Lung (tissue), 12 donors: ENCODE data around the gene NFATC4. TPM values are rescaled to one million over a fixed set of nuclear protein-coding genes. Genes with fewer than 3 reads are reported as not detected.

Experiments used
- ATAC-seq: fragments of 200-7000 bp; cut with Tn5 transposase; one replicate; pipeline ENCODE4 v1.9.1; 2020; ENCODE audit warnings: moderate number of reproducible peaks; ENCODE audit not compliant: insufficient read depth, low FRiP score
- DNase-seq, 3 donors: peaks; one replicate each; pipeline ENCODE4 v3.0.0-alpha.2; 2013 to 2017
- H3K27ac ChIP-seq, 2 donors: one replicate each; pipeline ENCODE4 v1.5.1; 2013; ENCODE audit warnings: mild to moderate bottlenecking in 2 of 2, moderate library complexity in 2 of 2, control low read depth in 1 of 2, inconsistent platforms in 1 of 2, low read depth in 1 of 2, low read length in 1 of 2
- H3K27me3 ChIP-seq, 3 donors: one replicate each; pipeline ENCODE4 v1.5.1; 2013; ENCODE audit warnings: low read length in 2 of 3; ENCODE audit not compliant: control insufficient read depth in 3 of 3, insufficient read depth in 3 of 3
- H3K36me3 ChIP-seq, 4 donors: one replicate each; pipeline ENCODE4 v1.5.1; 2013; ENCODE audit warnings: low read length in 4 of 4, mild to moderate bottlenecking in 1 of 4, moderate library complexity in 1 of 4; ENCODE audit not compliant: control insufficient read depth in 4 of 4, insufficient read depth in 4 of 4
- H3K4me1 ChIP-seq, 5 donors: one replicate each; pipeline ENCODE4 v1.5.1; 2013; ENCODE audit warnings: low read length in 5 of 5, mild to moderate bottlenecking in 2 of 5, moderate library complexity in 1 of 5; ENCODE audit not compliant: control insufficient read depth in 5 of 5, insufficient read depth in 5 of 5
- H3K4me3 ChIP-seq: one replicate; pipeline ENCODE4 v1.5.1; 2013; ENCODE audit warnings: mild to moderate bottlenecking, control low read depth, moderate library complexity
- H3K9ac ChIP-seq, 2 donors: one replicate each; pipeline ENCODE4 v1.5.1; 2013; ENCODE audit warnings: low read length in 2 of 2, control low read depth in 1 of 2; ENCODE audit not compliant: insufficient read depth in 1 of 2
- H3K9me3 ChIP-seq, 4 donors: one replicate each; pipeline ENCODE4 v1.5.1; 2013; ENCODE audit warnings: low read length in 3 of 4, mild to moderate bottlenecking in 1 of 4, moderate library complexity in 1 of 4; ENCODE audit not compliant: control insufficient read depth in 4 of 4, insufficient read depth in 3 of 4
- WGBS, 2 donors: extraction: QIAGEN DNeasy Blood & Tissue Kit; methylation state at CpG; one replicate each; pipeline ENCODE4 v1.1.7; 2013; 5-methylcytosine and 5-hydroxymethylcytosine counted together
- polyA plus RNA-seq, 2 donors: library from polyadenylated mRNA; stranded (reverse); fragments of 200-250 nt; gene quantifications; one replicate each; pipeline ENCODE4 v1.2.1, GENCODE V29; 2013
- total RNA-seq, 2 donors: library from RNA; depleted of rRNA in 1 of 2; stranded (reverse); fragments of >200 nt in 1 of 2; gene quantifications; one replicate each; pipeline ENCODE4 v1.2.1, GENCODE V29; 2014 to 2021
- TF ChIP-seq, protein P1 (sequence below): IDR thresholded peaks from 2 replicates; pipeline ENCODE4 v1.5.1; 2012; ENCODE audit warnings: mild to moderate bottlenecking; ENCODE audit errors: control extremely low read depth, extremely low read depth
- donor health status: control.
- donor health status: control.
- donor health status: Bipolar disorder and iron deficiency.
- donor health status: healthy.
- donor health status: DM: yes; HTN: yes; CAD: no.

The NFATC4 gene
- total and polyA plus RNA-seq, 4 donors: 13.9 to 71.4 (median 38.4) TPM

DNA sequence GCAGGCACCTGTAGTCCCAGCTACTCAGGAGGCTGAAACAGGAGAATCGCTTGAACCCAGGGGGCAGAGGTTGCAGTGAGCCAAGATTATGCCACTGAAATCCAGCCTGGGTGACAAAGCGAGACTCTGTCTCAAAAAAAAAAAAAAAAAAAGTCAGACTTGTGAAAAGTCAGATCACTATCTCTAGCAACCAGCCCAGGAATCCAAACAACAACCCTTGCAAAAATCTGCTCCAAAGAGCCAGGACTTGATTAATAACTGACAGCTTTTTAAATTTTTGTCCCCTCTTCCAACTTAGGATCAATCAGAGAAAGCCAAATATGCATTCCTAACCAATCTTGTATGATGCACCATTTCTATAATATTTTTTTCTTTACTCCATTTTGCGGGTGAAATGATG, 7.7 kb upstream of the NFATC4 start:
- no peak overlapping the region for H3K9ac ChIP-seq
- no peak overlapping the region for H3K27ac ChIP-seq
- peaks cover 0 to 5% (median 3%) of the 10 kb centered on the region in 5 donors for H3K4me1 ChIP-seq
- H3K36me3 ChIP-seq: no peaks in the 10 kb centered on the region
- DNase-seq (no peak), ATAC-seq (no peak)
- no peaks in the 10 kb centered on the region for H3K9me3 ChIP-seq
- WGBS, 2 donors: 97 to 98% methylated on average over 3 of the region's 3 CpGs
- no peak overlapping the region for H3K4me3 ChIP-seq
- H3K27me3 ChIP-seq: no peaks in the 10 kb centered on the region
- TF ChIP-seq, protein P1, sequence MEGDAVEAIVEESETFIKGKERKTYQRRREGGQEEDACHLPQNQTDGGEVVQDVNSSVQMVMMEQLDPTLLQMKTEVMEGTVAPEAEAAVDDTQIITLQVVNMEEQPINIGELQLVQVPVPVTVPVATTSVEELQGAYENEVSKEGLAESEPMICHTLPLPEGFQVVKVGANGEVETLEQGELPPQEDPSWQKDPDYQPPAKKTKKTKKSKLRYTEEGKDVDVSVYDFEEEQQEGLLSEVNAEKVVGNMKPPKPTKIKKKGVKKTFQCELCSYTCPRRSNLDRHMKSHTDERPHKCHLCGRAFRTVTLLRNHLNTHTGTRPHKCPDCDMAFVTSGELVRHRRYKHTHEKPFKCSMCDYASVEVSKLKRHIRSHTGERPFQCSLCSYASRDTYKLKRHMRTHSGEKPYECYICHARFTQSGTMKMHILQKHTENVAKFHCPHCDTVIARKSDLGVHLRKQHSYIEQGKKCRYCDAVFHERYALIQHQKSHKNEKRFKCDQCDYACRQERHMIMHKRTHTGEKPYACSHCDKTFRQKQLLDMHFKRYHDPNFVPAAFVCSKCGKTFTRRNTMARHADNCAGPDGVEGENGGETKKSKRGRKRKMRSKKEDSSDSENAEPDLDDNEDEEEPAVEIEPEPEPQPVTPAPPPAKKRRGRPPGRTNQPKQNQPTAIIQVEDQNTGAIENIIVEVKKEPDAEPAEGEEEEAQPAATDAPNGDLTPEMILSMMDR: no peak

DNA sequence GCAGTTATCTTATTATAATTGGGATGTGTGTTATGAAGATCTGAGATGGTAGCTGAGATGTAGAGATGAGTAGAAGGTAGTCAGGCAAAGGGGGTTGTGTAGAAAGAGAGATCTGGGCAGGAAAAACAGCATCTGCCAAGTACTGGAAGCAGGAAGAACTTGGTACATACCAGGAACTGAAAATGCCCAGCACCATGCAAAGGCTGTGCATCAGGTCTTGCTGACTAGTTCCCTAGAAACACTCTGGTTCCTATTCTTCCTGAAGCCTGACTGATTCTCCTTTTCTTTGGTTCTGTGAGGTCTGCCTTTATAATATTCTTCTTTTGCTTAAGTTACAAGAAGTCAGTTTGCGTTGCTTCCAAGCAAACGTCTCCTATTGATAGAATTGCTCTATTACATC, 6.7 kb upstream of the NFATC4 start:
- H3K36me3 ChIP-seq: no peaks in the 10 kb centered on the region
- no peaks in the 10 kb centered on the region for H3K27me3 ChIP-seq
- TF ChIP-seq, protein P1: no peak
- peaks cover 0 to 13% (median 6%) of the 10 kb centered on the region in 5 donors for H3K4me1 ChIP-seq
- no peak overlapping the region for H3K9ac ChIP-seq
- no peak for ATAC-seq
- DNase-seq: no peak
- no peaks in the 10 kb centered on the region for H3K9me3 ChIP-seq
- no peak overlapping the region for H3K27ac ChIP-seq
- WGBS, 2 donors: 74 to 84% methylated on average over 2 of the region's 2 CpGs
- no peak overlapping the region for H3K4me3 ChIP-seq

DNA sequence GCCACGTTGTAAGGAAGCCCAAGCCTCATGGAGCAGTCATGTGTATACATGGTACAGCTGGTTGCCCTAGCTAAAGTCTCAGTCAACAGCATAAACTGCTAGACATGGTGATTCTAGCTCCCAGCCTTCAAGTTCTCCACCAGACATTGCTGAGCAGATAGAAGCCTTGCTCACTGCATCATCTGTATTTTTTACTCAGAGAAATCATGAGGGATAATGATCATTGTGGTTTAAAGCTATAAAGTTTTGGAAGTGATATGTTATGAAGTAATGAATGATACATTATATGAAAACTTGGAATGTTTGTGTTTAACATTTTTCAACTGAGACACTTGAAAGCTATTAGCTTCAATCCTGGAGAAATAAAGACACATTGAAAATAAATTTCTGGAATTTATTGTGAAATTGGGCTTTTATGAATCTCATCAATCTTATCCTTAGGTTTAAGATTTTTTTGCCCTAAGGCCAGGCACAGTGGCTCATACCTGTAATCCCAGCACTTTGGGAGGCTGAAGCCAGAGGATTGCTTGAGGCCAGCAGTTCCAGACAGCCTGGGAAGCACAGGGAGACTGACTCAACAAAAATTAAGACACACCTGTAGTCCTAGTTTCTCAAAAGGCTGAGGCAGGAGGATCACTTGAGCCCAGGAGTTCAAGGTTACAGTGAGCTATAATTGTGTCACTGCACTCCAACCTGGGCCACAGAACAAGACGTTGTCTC, 5.6 kb upstream of the NFATC4 start:
- Histone ChIP-seq H3K27me3 (no peaks in the 10 kb centered on the region), H3K36me3 (no peaks in the 10 kb centered on the region), H3K27ac (no peak overlapping the region), H3K4me1 (peaks cover 0 to 17% (median 6%) of the 10 kb centered on the region in 5 donors), H3K9me3 (no peaks in the 10 kb centered on the region), H3K4me3 (no peak overlapping the region), H3K9ac (no peak overlapping the region)
- DNase-seq (no peak), ATAC-seq (no peak)
- TF ChIP-seq, protein P1: no peak
- WGBS, 2 donors: 61 to 73% methylated on average over 2 of the region's 2 CpGs

DNA sequence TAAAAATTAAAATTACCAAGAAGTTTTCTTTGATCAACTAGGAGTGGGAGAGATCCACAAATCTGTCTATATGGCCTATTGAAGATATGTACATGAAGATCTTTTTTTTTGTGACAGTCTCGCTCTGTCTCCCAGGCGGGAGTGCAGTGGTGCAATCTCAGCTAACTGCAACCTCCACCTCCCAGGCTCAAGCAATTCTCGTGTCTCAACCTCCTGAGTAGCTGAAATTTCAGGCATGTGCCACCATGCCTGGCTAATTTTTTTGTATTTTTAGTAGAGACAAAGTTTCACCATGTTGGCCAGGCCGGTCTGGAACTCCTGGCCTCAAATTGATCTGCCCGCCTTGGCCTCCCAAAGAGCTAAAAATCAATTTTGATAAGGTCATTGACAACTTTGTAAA, 4.6 kb upstream of the NFATC4 start:
- no peaks in the 10 kb centered on the region for H3K9me3 ChIP-seq
- 92 to 93% methylated on average over 5 of the region's 5 CpGs for WGBS, 2 donors
- ATAC-seq (no peak), DNase-seq (no peak)
- TF ChIP-seq, protein P1: no peak
- no peaks in the 10 kb centered on the region for H3K27me3 ChIP-seq
- H3K4me1 ChIP-seq: peaks cover 0 to 20% (median 9%) of the 10 kb centered on the region in 5 donors
- H3K9ac ChIP-seq: no peak overlapping the region
- no peaks in the 10 kb centered on the region for H3K36me3 ChIP-seq
- H3K27ac ChIP-seq: no peak overlapping the region
- no peak overlapping the region for H3K4me3 ChIP-seq
